ENCODE results near the gene THAP5.
A peak's percentile ranks its signal among the peaks of the same experiment; 100 is the strongest.

THAP5 gene

DNA sequence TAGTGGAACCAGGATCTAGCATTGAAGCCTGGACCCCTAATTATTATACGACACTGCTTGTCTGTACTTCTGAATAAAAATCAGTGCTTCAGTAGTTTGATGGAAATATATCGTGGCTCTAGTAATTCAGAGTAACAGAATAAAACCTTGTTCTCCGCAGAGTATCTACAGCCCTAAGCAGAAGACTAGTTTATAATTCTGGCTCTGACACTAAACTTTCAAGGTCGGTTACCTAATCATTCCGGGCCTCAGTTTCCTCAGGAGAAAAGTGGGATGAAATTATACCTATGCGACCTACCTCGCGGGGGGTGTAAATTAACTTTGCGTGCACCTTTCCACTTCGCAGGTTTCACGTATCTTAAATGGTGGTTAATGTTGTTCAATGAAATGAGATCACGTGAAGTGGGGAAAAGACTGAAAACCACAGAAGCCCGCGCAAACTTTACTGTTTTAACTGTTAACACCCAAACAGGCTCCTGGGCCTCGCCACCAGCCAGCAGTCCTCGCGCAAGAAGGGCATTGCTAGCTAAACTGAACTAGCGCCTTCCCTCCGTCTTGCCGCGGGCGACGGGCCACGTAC lies 615 bp downstream of the THAP5 start:
- Histone ChIP-seq H3F3A (ENCODE audit: insufficient read depth, low read length) (no peaks in the 10 kb centered on the region), H3K27ac (ENCODE audit: low read depth, low read length, poor library complexity, severe bottlenecking) (peak overlapping the region; percentile 91), H3K9ac (ENCODE audit: low read length) (peak overlapping the region; percentile 88), H3K36me3 (ENCODE audit: insufficient read depth, low read length) (peaks cover 69% of the 10 kb centered on the region), H3K4me1 (ENCODE audit: insufficient read depth, low read length, severe bottlenecking) (peaks cover 48% of the 10 kb centered on the region), H4K20me1 (ENCODE audit: insufficient read depth, low read length) (no peaks in the 10 kb centered on the region), H3K4me3 (ENCODE audit: low read depth, low read length, poor library complexity, severe bottlenecking) (peak overlapping the region; percentile 75), H3K9me3 (ENCODE audit: low read length) (no peaks in the 10 kb centered on the region), H3K79me2 (ENCODE audit: insufficient read depth, low read length) (peaks cover 62% of the 10 kb centered on the region), H2AFZ (ENCODE audit: low read length) (no peak overlapping the region), H3K9me2 (ENCODE audit: low read depth, low read length) (no peaks in the 10 kb centered on the region), H3K4me2 (ENCODE audit: low read length) (peak overlapping the region; percentile 96), H3K27me3 (ENCODE audit: insufficient read depth, low read length) (no peaks in the 10 kb centered on the region)
- TF ChIP-seq EZH2 (IDR thresholded peaks at IDR 0.05; ENCODE audit: borderline replicate concordance, low read length) = no peak
- TF ChIP-seq, protein P1, sequence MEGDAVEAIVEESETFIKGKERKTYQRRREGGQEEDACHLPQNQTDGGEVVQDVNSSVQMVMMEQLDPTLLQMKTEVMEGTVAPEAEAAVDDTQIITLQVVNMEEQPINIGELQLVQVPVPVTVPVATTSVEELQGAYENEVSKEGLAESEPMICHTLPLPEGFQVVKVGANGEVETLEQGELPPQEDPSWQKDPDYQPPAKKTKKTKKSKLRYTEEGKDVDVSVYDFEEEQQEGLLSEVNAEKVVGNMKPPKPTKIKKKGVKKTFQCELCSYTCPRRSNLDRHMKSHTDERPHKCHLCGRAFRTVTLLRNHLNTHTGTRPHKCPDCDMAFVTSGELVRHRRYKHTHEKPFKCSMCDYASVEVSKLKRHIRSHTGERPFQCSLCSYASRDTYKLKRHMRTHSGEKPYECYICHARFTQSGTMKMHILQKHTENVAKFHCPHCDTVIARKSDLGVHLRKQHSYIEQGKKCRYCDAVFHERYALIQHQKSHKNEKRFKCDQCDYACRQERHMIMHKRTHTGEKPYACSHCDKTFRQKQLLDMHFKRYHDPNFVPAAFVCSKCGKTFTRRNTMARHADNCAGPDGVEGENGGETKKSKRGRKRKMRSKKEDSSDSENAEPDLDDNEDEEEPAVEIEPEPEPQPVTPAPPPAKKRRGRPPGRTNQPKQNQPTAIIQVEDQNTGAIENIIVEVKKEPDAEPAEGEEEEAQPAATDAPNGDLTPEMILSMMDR (IDR thresholded peaks at IDR 0.05; ENCODE audit: low read length) = no peak

DNA sequence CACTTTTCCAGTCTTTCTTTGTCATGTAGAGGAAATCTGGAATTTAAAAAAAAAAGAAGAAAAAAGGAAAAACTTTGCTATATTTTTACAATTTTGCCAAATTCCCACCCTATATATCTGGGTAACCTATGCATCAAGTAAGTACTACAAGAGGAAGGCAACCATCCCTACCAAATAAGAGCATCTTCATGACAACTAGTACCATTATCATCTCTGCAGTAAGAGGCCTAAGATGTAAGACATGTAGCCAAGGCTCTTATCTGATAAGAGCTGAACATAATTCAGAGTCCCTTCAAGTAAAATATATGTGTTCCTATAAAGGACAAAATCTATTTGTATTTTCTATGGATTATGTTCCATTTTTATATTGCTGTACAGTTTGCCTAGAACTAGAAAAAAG lies 3.5 kb downstream of the THAP5 start:
- no peak overlapping the region for H2AFZ ChIP-seq (ENCODE audit: low read length)
- H3K79me2 ChIP-seq (ENCODE audit: insufficient read depth, low read length) = peaks cover 44% of the 10 kb centered on the region
- no peaks in the 10 kb centered on the region for H3K27me3 ChIP-seq (ENCODE audit: insufficient read depth, low read length)
- H3K9me2 ChIP-seq (ENCODE audit: low read depth, low read length) = no peaks in the 10 kb centered on the region
- no peaks in the 10 kb centered on the region for H3K9me3 ChIP-seq (ENCODE audit: low read length)
- no peak overlapping the region for H3K27ac ChIP-seq (ENCODE audit: low read depth, low read length, poor library complexity, severe bottlenecking)
- H3K4me3 ChIP-seq (ENCODE audit: low read depth, low read length, poor library complexity, severe bottlenecking) = no peak overlapping the region
- H3K9ac ChIP-seq (ENCODE audit: low read length) = no peak overlapping the region
- no peaks in the 10 kb centered on the region for H3F3A ChIP-seq (ENCODE audit: insufficient read depth, low read length)
- H3K4me2 ChIP-seq (ENCODE audit: low read length) = no peak overlapping the region
- no peak for TF ChIP-seq EZH2 (IDR thresholded peaks at IDR 0.05; ENCODE audit: borderline replicate concordance, low read length)
- TF ChIP-seq, protein P1 (IDR thresholded peaks at IDR 0.05; ENCODE audit: low read length) = no peak
- peaks cover 62% of the 10 kb centered on the region for H3K36me3 ChIP-seq (ENCODE audit: insufficient read depth, low read length)
- peaks cover 32% of the 10 kb centered on the region for H3K4me1 ChIP-seq (ENCODE audit: insufficient read depth, low read length, severe bottlenecking)
- H4K20me1 ChIP-seq (ENCODE audit: insufficient read depth, low read length) = no peaks in the 10 kb centered on the region

DNA sequence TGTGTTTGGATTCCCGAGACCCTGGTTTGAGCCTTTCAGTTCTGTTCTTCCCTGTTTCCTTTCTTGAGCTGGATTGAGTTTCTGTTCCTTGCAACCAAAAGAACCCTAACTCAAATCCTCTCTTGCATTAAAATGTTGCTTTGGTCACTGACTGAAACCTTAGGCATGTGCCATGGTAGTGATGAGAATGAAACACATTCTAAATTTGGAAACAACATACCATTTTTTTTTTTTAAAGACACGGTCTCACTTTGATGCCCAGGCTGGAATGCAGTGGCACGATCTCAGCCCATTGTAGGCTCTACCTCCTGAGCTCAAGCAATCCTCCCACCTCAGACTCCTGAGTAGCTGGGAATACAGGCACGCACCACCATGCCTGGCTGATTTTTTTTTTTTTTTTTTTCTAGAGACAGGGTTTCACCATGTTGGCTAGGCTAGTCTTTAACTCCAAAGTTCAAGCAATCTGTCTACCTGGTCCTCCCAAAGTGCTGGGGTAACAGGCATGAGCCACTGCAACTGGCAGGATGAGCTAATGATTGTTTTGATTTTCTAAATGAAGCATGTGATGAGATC lies 8.4 kb downstream of the THAP5 start:
- H3K9me2 ChIP-seq (ENCODE audit: low read depth, low read length) = no peaks in the 10 kb centered on the region
- TF ChIP-seq, protein P1 (IDR thresholded peaks at IDR 0.05; ENCODE audit: low read length) = no peak
- no peak for TF ChIP-seq EZH2 (IDR thresholded peaks at IDR 0.05; ENCODE audit: borderline replicate concordance, low read length)
- no peaks in the 10 kb centered on the region for H3K27me3 ChIP-seq (ENCODE audit: insufficient read depth, low read length)
- H4K20me1 ChIP-seq (ENCODE audit: insufficient read depth, low read length) = no peaks in the 10 kb centered on the region
- no peak overlapping the region for H3K27ac ChIP-seq (ENCODE audit: low read depth, low read length, poor library complexity, severe bottlenecking)
- H3K4me2 ChIP-seq (ENCODE audit: low read length) = no peak overlapping the region
- H3K9me3 ChIP-seq (ENCODE audit: low read length) = peaks cover 15% of the 10 kb centered on the region
- H3K4me1 ChIP-seq (ENCODE audit: insufficient read depth, low read length, severe bottlenecking) = no peaks in the 10 kb centered on the region
- no peak overlapping the region for H3K9ac ChIP-seq (ENCODE audit: low read length)
- H2AFZ ChIP-seq (ENCODE audit: low read length) = no peak overlapping the region
- peaks cover 8% of the 10 kb centered on the region; the same call in 1 of the 2 replicates for H3K79me2 ChIP-seq (ENCODE audit: insufficient read depth, low read length)
- peaks cover 3% of the 10 kb centered on the region; the same call in 1 of the 2 replicates for H3F3A ChIP-seq (ENCODE audit: insufficient read depth, low read length)
- peaks cover 39% of the 10 kb centered on the region for H3K36me3 ChIP-seq (ENCODE audit: insufficient read depth, low read length)
- H3K4me3 ChIP-seq (ENCODE audit: low read depth, low read length, poor library complexity, severe bottlenecking) = no peak overlapping the region
